GM19452 (cell line): ENCODE measurements around the gene ASB10.
A peak's percentile ranks its signal among the peaks of the same experiment; 100 is the strongest.

Experiments
- ATAC-seq: cut with Tn5 transposase; IDR thresholded peaks from one replicate; pipeline ENCODE4 v1.9.1; 2021; ENCODE audit not compliant: unreplicated experiment

ASB10 gene

DNA sequence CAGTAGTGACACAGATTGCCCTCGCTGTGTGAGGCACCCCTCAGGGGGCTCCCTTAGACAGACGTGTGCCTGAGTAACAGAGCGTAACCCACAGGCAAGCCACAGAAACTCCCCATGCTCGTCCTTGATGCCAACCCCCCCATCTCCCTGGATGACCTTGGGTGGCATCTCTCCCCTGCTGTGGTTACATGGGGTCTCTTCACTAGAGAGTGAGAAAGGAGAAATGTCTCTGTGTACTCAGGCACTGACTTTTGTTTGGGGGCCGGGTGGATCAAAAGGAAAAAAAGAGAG, 1.1 kb upstream of the ASB10 start:
- no peak for ATAC-seq

DNA sequence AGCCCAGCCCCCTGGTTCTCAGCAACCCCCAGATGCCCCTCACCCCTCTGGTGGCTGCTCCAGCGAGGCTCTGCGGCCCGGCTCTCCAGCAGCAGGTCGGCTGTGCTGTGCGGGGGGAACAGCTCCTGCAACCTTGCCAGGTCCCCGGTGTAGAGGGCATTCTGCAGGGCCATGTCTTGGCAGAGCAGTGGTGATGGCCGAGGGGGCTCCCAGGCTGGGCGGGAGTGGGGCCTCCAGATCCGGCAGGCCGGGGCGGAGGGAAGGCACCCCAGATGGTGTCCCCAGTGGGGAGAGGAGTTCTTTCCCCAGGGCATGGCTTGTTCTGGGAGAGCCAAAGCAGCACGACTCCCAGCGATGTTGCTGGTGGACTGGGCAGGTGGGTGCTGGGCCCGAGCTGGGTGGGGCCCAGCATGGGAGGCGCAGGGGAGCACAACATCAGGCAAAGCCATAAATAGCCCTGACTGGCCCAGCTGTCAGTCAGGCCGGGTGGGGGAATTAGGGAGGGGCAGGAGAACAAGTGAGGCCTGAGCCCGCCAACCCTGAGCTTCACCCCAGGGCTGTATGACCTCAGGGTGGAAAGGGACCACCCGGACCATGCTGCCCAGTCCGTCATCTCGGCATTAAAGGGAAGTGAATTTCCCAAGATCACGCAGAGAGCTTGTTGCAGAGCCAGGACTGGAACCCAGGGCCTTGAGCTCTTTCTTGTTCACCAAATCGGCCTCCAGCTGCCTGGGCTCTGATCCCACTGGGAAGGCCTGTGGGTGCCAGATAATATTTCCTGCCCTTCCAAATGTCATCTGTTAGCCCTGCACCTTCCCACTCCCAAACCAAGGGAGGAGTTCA, 580 bp upstream of the ASB10 start:
- ATAC-seq, result no peak

DNA sequence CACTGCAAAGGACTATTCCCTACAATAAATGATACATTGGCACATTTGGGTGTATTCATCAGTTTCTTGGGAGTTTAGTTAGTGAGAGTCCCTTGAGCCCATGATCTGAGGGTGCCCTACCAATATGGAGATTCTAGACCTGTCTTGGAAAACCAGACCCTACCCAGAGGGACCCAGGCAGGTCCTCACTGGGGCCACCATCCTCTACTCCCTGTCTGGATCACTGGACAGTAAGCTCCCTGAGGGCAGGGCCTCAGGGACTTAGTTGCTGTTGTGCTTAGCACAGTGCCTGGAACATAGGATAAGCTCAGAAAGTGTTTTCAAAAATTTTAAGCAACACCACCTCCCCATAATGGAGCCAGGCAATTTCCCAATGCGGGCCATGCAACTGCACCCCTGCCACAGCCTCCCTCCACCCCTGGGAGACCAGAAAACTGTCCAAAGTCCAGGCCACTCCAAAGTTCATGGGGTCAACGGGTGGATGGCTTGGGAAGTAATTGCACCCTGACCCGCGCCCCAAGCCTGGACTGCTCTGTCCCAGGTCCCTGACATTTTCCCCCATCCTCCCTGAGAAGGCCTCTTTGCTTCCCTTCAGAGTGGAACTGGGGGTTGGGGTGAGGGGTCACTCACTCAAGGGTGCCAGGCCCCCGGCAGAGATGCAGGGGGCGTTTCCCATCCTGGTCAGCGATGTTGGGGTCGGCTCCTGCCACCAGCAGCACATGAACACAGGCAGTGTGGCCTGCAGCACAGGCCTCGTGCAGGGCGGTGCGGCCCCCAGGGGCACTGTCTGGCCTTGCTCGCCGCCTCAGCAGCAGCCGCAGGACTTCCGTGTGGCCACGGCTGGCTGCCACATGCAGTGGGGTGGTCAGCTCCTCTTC, 1.0 kb downstream of the ASB10 start:
- no peak for ATAC-seq

DNA sequence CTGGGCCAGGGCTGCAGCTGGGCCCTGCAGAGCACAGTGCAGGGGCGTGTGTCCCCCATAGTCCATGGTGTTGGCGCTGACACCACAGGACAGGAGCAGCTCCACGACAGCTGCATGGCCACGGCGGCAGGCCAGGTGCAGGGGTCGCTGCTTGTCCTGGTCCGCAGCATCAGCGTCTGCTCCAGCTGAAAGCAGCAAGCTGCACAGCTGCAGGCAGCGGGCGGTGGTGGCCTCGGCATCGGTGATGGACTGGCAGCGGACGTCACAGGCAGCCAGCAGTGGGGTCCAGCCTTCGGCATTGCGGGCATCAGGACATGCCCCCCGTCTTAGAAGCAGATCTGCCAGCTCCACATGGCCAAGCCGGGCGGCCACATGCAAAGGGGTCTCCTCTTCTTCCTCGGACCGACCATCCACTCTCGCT, 6.0 kb downstream of the ASB10 start:
- no peak for ATAC-seq

DNA sequence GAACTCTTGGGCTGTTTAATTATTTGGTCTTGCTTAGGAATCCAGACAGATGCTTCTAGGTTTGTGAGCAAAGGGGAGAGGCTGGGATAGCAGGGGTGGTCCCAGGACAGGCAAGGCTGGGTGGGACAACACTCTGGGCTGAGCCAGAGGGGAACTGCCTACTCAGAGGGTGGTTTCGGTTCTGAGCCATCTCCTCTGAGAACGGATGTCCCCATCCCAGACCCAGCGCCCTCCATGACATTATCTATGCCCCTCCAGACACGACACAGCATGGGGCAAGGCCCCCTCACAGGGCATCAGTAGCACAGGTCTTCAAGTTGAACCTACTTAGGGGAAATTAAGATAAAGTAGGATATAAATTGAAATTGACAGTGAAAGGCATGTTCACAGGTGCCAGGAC, 7.1 kb downstream of the ASB10 start:
- ATAC-seq, result no peak

DNA sequence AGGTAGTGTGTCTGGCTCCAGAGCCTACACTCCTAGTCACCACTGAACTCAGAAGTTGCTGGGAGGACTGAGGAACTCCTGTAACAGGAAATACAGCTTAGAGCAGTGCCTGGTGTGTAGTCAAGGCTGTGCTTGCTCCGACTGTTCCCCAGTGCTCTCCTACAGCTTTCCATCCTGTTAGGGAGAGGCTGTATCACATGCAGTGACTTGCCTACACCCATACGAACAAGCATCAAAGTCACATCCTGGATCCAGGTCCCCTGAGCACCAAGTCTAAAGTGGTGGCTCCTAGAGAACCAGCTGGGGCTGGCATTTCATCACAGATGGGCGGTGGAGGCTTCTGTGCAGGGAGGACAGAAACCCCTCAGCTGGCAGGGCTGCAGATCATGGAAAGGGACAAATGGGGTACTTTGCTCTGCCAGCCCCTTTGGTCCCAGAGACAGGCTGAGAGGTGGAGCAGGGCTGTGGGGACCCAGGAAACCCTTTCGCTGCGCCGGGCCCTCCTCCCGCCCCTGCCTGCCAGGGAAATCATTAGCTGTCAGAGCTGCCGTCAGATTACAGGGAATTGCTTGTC, 7.7 kb downstream of the ASB10 start:
- no peak for ATAC-seq

DNA sequence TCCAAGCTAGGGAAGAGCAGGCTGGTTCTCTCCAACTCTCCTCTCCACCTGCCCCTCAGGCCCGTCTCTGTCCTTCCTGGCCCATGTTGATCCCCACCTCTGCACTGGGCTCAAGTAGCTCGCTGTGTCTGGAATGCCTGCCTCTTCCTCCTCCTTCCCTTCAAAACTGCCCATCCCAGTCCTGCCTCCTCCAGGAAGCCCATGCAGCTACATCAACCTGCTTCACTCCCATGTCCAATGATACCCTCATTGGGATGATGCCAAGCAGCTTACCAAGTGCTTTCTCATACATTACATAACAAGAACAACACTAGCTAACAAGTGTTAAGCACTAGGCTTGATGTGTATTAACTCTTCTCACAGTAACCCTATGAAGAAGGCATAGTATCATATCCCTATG, 8.2 kb downstream of the ASB10 start:
- no peak for ATAC-seq

DNA sequence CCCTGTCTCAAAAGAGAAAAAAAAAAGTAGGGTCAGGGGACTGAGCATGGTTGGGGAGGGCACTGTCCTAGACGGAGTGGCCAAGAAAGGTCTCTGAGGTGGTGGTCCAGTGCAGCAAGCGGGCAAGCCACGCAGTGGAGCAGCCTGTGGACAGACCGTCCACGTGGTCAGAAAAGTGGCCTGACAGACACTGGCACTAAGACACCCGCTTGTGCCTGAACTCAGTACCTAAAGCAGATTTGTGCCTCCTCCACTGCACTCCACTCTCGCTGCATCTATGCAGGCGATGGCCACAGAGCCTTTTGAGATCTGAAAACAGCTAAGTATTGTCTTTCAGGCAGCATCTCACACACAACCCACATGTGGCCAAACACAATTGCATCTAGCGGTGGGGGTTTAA, 8.8 kb downstream of the ASB10 start:
- no peak for ATAC-seq

DNA sequence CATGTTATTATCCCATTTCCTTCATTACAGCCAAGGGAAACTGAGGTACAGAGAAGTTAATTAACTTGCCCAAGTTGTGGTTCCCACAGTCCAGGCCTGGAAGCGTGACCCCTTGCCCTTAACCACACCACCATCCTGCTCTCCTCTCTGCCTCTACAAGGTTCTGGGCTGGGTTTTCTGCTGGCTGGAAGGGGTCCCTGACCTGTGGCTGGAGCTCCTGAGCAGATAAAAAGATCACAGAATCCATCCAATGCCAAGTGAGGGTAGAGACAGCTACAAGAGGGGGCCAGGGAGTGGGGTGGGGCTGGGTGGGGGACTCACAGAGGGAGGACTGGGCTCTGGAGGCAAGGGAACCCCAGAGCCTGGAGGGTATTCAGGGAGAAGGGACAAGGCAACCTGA, 9.7 kb downstream of the ASB10 start:
- no peak for ATAC-seq

DNA sequence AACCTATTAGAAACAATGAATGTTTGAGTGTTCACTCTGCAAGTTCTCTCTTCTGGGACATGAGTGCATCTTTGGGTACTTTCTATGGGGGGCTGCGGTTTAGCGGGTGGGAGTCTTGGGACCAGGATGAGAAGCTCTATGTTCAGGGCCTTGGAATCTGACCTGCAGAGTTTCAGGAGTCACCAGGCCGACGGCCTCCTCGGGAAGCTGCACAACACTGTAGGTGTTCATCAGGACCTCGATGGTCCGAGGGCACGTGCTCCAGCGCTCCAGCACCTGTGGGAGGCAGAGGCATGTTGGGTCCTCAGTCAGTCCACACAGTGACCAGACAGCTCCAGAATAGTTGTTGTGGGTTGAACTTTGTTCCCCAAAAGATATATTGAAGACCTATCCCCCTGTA, 10.6 kb downstream of the ASB10 start:
- ATAC-seq, result no peak

DNA sequence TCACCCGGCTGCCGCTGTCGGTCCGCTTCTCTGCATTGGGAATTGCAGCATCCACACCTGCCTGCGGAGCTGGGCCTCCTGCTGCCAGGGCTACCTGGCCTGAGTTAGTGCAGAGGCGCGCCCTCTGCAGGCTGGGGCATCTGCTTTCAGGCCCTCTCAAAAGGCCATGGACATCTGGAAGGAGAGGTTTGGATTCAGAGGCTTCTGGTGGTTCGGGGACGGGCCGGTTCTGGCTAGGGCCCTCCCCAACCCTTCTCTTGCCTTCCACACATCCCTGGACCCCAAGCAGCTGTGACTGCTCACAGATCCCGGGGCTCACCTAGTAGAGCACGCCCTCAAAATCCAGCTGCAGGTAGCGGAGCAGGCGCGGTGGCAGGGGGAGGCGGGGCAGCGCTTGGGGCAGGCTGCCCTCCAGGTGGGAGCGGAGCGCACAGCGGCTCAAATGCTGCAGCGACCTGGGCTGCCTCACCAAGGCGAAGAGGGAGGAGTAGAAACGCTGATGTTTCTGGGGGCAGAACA, 11.2 kb downstream of the ASB10 start:
- ATAC-seq, result no peak

DNA sequence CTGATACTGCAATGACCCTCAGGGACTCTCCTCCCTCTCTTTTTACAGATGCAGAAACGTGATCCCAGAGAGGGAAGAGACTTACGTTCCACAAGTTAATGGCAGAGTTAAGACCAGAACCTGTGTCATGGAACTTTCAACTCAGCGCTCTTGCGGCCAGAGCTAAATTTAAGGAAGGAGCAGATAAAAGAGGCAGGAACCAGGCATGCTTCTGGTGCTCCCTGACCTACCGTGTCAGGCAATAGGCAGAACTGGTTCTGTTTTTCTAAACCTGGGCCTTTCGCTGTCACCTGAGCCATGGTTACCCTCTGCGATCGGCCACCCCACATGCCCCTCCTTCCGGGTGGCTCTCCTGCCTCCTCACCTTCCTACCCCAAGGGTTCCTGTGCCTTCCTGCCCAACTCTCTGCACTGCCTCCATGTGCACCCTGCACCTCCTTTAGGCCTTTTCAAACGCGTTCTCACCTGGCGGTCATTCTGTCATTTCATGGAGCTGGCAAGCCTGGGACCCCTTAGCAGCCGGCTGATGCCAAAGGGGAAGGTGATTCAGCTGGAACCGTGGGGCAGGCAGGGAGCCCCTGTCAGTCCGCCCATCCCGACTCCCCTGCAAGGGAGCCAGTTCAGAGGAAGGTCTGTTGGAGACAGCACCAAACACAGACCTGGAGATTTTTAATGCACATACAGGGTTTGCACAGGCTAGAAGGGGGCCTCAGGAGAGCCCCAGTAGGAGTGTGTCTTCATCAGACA, 11.8 kb downstream of the ASB10 start:
- no peak for ATAC-seq

DNA sequence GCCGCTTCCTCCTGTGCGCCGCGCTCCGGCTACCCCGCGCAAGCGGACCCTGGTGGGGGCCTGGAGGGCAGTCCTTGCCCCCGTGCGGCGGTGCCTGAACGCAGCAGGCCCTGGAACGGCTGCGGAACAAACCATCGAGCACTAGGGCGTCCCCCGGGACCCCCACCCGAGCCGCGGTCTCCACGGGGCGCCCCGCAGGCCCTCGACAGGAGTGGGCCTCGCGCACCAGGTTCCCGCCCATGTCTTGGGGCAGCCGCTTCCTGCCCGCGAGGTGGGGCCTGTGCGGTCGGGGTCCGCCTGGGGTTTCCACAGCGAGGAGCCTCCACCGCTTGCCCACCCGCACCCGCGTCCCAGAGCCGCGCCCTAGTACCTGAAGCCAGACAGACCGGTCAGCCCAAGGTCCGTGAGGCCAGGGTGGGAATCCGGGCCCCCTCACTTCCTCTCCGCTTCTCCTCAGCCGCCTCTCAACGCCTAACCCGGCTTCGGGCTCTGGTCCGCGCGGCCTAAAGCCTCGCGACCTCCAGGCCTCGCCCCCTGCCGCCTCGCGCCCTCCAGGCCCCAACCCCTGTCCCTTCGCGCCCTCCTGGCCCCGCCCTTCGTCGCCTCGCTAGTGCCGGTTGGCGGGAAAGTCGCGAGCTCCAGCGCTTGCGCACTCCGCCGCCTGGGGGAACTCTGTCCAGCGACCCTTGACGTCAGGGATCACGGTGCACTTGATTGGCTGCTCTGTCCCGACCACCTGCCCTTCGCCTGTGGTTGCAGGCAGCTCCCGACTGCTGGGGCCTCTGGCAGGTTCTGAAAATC, 12.6 kb downstream of the ASB10 start:
- ATAC-seq, result no peak

DNA sequence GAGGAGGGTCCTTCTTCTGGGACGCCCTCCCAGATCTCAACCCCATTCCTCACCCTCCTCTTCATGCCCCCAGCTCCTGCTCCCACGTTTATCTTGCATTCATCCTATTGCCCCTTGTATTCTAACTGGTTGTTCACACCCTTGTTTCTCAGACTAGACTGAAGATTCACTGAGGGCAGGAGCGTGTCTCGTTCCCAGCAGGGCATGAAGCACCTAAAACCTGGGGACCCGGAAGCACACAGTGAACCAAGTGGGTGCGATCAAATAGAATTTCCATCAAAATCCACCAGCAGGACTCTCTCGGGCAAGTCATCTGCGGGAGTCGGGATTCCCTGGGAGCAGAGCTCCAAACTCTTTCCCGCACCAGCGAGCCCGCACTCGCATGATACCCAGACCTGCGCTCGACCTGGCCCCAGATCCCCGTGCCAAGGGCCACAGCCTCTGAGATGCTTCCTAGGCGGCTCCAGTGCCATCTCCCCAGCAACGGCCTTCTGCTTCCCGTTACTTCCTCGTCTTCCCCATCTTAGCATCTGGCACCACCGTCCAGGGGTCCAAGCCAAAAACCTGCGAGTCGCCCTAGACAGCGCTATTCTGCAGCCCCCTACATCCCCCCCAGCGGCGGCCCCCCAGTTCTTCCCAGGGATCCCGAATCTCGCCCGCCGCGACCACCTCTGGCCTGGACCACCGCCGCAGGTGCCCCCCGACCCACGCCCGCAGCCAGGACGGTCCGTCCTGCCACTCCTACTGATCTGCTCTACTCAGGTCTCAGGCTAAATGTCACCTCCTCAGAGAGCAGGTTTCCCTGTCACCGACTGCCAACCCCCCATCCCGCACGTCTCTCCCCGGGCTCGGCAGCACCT, 13.4 kb downstream of the ASB10 start:
- ATAC-seq, result no peak

DNA sequence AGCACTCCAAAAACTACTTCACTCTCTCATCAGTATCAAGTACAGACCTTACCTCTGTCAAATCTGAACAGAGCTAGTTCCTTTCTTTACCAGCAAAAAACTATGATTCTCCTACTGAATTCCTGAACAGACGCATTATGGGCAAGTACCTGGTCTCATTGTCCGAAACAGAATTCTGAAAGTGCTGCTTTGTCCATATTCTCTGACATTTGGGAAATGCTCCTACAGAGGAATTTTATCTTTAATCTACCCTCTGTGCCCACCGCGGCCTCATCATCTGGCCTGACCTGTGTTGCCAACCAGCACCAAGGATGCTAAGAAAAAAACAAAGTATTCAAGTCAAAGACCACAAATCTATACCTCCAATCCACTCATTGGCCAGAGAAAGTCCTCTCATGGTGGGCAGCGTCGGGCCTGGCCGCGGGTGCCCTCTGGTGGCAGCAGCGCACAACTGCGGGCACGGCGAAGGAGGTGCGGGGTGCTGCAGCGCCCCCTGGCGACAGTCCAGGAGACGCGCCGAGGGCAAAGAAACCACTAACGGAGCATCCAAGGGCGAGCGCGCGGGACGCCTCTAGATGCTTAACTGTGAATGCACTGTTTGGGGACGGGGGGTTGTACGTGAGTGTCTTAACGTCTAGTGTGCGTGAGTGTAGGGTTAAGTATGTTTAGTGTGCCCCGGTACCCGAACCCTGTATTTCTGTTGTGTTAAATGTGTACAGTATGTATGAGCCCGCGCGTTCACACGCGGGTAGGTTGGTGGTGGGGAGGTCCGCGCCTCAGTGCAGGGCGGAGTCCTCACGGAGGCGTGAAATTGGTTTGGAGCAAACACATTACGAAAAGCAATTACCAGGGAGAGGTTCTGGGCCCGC, 14.5 kb downstream of the ASB10 start:
- ATAC-seq, result peak; percentile 61

DNA sequence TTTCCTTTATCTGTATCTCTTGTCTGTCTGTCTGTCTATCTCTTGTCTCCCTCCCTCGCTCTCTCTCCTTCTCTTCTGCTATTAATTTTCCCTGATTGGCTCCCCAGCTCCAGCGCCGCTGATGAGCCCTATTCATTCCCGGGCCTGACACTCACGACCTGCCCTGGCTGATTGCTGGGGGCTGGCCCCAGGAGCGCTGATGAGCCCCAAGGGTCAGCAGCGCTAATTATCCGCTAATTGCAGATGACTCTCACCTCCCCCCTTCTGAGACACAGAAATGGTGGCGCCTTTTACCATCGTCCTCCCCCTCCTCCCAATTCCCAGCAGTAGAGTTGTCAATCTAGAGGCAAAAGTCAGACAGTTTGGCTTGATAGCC, 18.3 kb downstream of the ASB10 start:
- ATAC-seq, result no peak

DNA sequence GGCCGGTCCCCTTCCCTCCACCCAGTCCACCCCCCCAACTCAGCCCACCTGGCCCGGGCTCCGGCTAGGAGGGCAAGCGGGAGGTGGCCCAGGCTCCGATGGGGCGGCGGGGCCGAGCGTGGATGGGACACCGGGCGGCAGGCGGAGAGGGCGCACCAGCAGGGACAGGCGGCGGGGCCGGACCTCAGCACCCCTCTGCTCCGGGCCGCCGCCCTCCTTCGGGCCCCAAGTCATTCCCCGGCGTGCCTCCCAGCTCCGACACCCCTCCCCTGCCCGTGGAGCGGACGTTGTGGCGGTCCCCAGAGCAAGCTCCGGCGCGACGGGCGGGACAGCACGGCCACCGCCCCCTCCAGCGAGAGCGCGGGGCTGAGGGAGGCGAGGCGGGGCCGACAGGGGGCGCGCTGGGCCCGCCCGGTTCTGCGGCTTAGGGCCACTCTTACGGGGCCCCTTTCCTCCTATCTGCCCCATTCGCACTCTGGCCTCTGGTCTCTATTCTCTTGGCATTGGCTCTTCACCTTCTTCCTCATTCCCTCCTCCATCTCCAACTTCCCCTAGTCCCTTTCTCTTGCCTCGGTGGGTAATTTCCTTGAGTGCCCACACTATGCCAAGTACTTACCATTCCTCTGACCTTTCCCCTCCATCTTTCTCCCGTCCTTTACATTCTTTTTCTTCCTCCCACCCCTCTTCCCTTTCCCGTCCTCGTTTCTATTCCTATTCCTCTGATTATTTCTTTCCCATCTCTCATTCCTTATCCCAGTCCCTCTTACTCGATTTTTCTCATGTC, 18.9 kb downstream of the ASB10 start:
- ATAC-seq, result no peak
